Measurements from ENCODE around the gene SMIM13.

DNA sequence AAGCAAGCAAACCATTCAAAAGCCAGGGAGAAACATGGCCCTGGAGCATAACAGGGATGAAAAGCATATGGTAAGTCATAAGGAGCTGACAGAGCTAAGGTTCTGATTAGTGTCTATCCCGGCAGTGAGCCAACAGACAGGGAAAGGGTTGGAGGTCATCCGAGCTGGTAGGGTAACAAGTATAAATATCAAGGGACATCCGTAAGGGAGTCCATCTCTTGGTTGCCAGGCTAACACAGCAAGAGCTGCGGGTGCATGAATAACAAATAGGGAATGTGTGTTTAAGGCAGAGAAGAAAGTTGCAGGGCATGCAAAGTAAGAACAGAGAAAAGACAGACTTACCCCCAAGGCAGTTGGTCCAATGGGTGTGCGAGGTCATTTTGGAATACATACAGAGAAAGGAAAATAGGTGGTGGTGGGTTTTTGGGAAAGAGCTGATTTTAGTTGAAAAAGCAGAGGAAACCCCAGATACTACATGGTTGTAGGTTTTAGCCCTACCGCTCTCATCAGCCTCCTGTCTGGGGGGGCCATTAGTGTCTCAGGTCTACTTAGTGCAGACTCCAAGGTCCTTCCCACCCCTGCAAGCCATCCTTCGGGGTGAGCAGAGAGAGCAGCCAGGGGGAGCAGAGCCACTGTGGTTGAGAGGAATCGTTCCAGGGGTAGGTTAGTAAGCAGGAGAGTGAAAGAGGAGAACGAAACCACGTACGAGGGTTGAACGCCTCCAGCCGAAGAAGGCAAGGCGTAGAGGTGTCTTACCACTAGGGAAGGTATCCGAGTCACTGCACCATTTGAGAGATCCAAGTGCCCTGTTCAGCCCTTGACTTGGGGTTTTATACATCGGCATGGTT is 17.5 kb downstream of the SMIM13 start, which contains the start of gene ERVFRD-1:
- TF ChIP-seq, protein P1, sequence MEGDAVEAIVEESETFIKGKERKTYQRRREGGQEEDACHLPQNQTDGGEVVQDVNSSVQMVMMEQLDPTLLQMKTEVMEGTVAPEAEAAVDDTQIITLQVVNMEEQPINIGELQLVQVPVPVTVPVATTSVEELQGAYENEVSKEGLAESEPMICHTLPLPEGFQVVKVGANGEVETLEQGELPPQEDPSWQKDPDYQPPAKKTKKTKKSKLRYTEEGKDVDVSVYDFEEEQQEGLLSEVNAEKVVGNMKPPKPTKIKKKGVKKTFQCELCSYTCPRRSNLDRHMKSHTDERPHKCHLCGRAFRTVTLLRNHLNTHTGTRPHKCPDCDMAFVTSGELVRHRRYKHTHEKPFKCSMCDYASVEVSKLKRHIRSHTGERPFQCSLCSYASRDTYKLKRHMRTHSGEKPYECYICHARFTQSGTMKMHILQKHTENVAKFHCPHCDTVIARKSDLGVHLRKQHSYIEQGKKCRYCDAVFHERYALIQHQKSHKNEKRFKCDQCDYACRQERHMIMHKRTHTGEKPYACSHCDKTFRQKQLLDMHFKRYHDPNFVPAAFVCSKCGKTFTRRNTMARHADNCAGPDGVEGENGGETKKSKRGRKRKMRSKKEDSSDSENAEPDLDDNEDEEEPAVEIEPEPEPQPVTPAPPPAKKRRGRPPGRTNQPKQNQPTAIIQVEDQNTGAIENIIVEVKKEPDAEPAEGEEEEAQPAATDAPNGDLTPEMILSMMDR (optimal IDR thresholded peaks at IDR 0.05 in 1 of 3, IDR thresholded peaks at IDR 0.05 in 1 of 3, conservative IDR thresholded peaks at IDR 0.05 in 1 of 3; ENCODE audit: extremely low read depth in 1 of 3, insufficient read depth in 2 of 3, low read length in 3 of 3) = no peak
- no peak for TF ChIP-seq EZH2 (IDR thresholded peaks at IDR 0.05; ENCODE audit: low read length)

Data from keratinocyte (primary cell).